ENCODE data around the gene CIT. TPM values are rescaled to one million over a fixed set of nuclear protein-coding genes. Genes with fewer than 3 reads are reported as not detected.
"Not testable (repeated sequence)": the region's sequence is repeated elsewhere in the genome, so short reads cannot be mapped to it uniquely, and the experiment has no call there.

CIT gene
- polyA plus RNA-seq, 12 donors: 4.8 to 19.8 (median 9.3) TPM; not detected in 1

DNA sequence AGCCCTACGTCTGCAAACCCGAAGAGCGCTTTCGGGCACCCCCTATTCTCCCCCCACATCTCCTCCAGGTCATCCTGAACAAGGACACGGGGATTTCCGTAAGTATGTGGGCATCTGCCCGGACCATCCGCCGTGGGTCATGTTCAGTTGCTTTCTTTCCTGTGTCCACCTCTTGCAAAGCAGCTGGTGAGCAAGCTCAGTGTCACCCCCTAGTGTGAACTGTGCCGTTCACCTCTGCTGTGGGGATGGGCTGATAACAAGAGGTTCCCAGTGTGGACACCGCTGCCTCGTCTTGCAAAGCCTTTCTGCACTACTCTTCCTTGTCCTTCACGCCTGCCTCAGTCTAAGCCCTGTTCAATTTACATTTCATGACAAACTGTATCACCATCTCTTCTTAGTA, 200.5 kb downstream of the CIT start:
- no peak for DNase-seq

DNA sequence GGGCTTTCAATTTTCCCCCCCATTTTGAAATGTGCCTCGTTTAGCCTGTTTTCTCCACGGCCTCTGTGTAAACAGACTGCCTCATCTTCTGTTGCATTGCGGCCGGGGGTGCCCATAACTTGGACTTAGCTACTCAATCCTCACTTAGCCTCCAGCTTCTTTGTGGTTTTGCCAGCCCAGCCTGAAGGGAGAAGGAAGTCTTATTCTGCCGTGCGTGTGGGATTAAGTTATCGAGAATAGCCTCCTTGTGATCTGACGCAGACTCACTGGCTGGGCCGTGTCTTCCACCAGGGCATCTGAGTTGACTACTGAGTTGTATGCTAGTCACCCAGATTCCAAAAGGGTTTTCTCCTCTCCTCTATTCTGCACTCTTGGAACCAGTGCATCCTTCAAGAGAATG, 201.1 kb downstream of the CIT start:
- no peak for DNase-seq

- no peak for DNase-seq
Observed at GRCh38 chr12:119674560-119674959, 202.6 kb downstream of the CIT start.

GRCh38 chr12:119673634-119674033, 203.5 kb downstream of the CIT start:
- no peak for DNase-seq

DNA sequence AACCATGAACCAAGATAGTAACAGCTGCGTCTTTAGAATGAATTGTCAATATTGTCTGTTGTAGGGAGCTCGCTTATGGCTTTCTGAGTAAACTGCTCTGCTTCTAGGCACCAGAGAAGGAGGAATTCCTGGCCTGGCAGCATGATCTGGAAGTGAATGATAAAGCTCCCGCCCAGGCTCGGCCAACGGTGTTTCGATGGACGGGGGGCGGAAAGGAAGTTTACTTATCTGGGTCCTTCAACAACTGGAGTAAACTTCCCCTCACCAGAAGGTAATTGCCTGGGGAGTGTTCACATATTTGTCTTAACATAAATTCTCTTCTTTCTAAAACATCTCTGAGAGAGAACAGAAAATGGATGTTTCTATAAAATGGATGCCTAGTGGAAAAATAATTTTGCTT, 204.9 kb downstream of the CIT start:
- no peak for DNase-seq

GRCh38 chr12:119671070-119671469, 206.1 kb downstream of the CIT start:
- DNase-seq: no peak

GRCh38 chr12:119669744-119670472, 207.2 kb downstream of the CIT start:
- no peak for DNase-seq

DNA sequence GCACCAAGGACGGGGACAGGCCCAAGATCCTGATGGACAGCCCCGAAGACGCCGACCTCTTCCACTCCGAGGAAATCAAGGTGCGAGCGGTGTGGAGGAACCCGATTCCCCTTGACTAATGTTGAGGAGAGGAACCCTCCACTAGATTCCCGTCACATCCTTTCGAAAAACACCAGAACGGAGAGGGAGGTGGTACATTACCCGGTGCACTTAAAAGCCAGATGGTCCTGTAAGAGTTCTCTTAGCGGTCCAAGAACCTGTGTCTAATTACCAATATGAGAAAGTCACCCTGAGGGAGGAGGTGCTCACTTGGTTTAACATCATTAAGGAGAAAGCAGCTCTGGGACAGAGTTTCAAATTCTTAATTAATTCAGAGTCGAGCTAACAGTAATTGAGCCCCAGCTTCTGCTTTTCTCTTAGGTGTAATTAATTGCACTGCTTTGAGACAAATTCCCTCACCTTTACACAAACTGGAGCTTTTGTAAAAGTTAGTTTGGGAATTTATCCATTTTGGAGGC, 208.7 kb downstream of the CIT start:
- DNase-seq: no peak

DNA sequence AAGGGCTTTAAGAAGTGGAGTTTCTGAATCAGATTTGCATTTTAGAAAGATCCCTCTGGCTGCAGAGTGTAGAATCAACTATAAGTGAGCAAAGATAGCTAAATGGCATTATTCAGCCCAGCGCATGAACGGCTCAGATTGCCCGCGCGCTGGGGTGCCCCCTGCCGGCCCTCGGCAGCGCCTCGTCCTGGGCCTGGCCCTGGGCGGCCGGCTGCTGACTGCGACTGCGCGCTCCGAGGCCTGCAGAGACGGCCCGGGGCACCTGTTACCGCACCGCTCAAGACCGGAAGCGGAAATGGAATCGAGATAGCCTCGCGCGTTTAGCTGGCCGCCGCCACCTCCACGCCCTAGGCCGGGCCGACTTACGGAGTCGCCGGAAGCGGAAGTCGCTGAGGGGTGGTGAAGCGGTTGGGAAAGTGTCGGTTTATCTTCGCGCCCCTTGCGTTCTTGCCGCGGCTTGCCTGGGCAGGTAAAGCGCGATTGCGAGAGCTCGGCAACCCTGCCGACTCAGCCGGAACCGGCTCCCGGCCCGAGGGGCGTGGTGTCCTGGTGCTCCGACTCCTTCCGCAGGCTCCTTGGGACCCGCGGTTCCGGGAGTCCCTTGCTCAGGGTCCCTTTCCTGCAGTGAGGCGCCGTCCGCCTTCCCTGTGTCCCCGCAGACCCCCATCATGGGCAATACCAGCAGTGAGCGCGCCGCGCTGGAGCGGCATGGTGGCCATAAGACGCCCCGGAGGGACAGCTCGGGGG, 209.4 kb downstream of the CIT start, which contains the start of gene PRKAB1:
Gene PRKAB1, plus strand, starts transcription at position 557 of the 747 bp plus-strand sequence. Its CDS starts 112 bp downstream, at position 669.
- peak; percentile 95 for DNase-seq

DNA sequence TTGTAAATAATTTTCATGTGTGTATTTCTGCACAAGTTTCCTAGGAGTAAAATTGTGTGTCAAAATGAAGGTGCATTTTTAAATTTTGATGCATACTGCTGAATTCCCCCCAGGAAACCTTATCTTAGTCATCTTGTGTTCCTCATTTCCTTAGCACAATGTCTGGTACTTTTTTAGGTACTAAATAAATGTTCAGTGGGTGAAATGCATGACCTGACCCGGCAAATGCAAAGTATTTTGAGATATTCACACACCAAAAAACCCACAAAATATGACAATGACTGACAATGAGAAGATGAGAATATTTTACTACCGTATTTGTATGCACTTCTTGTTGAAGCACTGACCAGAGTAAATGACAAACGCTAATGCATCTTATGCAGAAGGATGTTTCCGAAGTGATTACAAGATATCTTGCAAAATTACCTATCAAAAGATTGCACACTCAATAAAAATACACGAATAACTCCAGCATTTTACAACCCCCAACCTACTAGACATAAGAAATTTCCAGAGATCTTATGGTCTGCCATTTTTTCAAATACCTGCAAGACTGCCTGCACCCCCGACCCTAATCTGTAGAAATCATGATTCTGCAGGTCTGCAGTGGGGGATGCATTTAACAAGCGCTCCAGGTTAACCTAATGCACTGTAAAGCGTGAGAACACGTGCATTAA, 210.1 kb downstream of the CIT start:
- DNase-seq: no peak

DNA sequence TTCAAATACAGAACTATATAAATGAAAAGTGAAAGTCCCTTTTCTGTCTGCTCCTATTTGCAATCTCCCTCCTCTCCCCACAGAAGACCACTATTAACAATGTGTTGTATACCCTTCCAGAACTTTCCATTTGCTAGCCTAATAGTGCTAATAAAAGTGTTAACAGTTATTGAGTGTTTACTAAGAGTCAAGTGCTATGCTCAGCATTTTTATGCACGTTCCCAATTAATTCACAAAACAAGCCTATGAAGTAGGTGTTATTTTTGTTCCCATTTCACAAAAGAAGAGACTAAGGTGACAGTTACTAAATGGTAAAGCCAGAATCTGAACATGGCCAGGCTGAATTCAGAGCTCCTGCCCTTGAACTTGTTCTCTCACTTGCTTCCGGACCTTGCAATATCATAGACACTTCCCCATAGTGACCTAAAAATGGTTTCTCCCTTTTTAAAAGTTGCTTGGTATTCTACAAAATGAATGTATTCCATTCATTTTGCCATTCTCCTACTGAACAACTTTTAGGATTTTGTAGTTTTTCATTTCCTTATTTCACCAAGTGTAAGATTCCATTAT, 210.8 kb downstream of the CIT start:
- DNase-seq: no peak

DNA sequence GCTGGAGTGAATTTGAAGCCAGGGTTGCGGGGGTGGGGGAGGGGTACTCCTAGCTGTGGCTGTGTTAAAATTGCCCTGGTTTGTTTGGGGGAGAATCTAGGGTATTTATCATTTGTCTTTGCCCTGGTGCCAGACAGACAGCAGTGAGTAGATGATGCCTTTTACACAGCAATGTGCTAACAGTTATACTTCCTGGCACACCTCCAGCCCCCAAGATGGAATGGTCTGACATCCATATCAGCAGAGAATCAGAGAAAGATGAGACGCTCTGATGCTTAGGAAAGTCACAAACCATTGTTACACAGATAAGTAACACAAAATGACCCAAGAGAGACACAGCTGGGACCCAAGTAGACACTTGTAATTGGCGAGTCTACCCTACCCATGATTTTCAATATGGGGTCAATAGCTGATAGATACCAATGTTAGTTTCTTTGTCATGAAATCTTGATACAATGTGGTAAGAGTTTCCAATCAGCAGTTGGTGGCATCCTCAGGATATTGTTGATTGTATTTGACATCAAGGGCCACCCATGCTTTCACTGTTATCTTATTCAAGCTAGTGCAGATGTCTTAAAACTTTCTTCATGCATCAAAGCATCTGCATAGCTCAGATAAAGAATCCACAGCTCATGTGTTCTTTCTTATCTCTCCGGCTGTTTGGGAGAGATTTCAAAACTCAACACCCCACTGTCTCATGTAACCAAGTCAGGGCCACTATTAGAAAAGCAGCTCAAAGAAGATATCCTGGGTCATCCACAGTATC, 211.8 kb downstream of the CIT start:
- no peak for DNase-seq

GRCh38 chr12:119664642-119665041, 212.5 kb downstream of the CIT start:
- DNase-seq: no peak

DNA sequence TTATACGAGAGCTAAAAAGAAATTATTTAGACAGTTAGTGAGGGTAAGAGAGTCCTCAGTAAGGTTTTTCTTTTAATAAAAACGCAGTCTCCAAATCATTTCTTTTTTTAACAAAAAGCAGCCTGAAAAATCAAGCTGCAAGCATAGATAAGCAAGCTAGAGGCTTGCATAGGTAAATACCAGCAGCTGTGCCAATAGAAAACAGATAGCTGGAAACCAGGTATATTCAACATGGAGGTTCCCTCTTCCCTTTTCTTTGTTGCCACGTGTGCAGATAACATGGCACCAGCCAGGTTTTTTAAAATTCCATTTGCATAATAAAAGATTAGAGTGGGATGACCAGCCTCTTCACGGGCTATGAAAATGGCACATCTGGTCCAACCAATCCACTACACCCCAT, 215.2 kb downstream of the CIT start:
- no peak for DNase-seq

DNA sequence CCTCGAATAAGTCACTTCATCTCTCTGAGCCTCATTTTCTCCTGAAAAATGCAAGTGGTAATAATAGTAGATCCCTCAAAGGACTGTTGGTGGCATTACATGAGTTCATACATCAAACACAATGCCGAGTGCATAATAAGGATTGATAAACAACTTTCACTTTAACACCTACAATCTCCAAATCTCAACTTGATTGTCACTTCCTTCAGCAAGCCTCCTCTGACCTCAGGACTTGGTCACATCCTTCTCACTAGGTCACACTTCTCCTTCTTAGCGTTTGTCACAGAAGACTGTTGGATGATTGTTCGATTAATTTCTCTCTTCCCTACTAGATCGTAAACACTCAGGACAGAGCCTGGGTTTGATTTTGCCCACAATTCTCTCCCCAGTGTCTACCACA, 217.0 kb downstream of the CIT start:
- DNase-seq: no peak

GRCh38 chr12:119659289-119659897, 217.7 kb downstream of the CIT start:
- DNase-seq: no peak

DNA sequence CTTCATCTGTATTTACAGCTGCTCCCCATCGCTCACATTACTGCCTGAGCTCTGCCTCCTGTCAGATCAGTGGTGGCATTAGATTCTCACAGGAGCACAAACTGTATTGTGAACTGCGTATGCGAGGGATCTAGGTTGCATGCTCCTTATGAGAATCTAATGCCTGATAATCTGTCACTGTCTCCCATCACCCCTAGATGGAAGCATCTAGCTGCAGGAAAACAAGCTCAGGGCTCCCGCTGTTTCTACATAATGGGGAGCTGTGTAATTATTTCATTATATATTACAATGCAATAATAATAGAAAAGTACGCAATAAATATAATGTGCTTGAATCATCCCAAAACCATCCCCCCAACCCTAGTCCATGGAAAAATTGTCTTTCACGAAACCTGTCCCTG, 219.0 kb downstream of the CIT start:
- DNase-seq: not testable (repeated sequence)

- DNase-seq: not testable (repeated sequence)
Observed at GRCh38 chr12:119657001-119657400, 220.1 kb downstream of the CIT start.

DNA sequence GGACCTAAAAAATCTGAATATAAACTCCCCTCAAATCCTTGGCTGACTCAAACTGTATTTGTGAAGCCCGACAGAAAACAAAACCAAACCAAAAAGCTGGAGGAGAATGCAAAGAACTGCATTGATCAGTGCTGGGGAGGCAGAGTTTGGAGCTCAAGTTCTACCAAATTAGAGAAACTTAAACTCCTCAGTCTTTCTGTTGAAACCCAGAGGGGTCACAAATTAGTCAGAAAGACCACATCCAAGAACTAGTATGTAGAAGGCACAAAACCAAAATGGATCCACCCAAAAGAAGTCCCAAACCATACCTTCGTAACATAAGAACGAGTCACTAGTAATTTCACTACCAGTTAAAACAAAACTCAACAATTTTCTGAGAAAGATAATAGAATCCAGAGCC, 224.5 kb downstream of the CIT start:
- DNase-seq: no peak

GRCh38 chr12:119649202-119649808, 227.8 kb downstream of the CIT start:
- DNase-seq: no peak
